ENCODE data around the gene DUSP19. TPM values are rescaled to one million over a fixed set of nuclear protein-coding genes. Genes with fewer than 3 reads are reported as not detected.
A peak's percentile ranks its signal among the peaks of the same experiment; 100 is the strongest.

The DUSP19 gene
- total and polyA plus RNA-seq, 2 experiments from 2014 or later = 2.0 to 2.7 TPM

DNA sequence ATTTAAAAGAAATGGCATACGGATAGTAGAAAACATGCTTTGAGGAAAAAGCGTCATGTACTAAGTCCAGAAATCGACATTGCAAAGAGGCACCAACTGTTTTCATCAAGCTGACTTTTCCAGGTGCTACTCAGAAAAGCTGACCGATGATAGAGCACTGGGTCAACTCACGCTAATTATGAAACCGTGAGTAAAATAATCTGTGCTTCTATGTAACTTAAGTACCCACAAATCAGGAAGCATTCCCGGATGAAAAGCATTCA, 45.3 kb downstream of the DUSP19 start:
- DNase-seq (ENCODE audit: low read depth in 1 of 2, low spot score in 1 of 2) = no peak
- TF ChIP-seq, protein P1, sequence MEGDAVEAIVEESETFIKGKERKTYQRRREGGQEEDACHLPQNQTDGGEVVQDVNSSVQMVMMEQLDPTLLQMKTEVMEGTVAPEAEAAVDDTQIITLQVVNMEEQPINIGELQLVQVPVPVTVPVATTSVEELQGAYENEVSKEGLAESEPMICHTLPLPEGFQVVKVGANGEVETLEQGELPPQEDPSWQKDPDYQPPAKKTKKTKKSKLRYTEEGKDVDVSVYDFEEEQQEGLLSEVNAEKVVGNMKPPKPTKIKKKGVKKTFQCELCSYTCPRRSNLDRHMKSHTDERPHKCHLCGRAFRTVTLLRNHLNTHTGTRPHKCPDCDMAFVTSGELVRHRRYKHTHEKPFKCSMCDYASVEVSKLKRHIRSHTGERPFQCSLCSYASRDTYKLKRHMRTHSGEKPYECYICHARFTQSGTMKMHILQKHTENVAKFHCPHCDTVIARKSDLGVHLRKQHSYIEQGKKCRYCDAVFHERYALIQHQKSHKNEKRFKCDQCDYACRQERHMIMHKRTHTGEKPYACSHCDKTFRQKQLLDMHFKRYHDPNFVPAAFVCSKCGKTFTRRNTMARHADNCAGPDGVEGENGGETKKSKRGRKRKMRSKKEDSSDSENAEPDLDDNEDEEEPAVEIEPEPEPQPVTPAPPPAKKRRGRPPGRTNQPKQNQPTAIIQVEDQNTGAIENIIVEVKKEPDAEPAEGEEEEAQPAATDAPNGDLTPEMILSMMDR (IDR thresholded peaks at IDR 0.05; ENCODE audit: low read depth, low read length) = no peak
- Histone ChIP-seq H3K4me3 (peak overlapping the region; percentile 63), H3K27ac (peak overlapping the region; percentile 91), H3K4me1 (ENCODE audit: low read depth) (peaks cover 3% of the 10 kb centered on the region), H3K27me3 (no peaks in the 10 kb centered on the region), H3K9me3 (ENCODE audit: low read depth) (no peaks in the 10 kb centered on the region), H3K36me3 (no peaks in the 10 kb centered on the region)

DNA sequence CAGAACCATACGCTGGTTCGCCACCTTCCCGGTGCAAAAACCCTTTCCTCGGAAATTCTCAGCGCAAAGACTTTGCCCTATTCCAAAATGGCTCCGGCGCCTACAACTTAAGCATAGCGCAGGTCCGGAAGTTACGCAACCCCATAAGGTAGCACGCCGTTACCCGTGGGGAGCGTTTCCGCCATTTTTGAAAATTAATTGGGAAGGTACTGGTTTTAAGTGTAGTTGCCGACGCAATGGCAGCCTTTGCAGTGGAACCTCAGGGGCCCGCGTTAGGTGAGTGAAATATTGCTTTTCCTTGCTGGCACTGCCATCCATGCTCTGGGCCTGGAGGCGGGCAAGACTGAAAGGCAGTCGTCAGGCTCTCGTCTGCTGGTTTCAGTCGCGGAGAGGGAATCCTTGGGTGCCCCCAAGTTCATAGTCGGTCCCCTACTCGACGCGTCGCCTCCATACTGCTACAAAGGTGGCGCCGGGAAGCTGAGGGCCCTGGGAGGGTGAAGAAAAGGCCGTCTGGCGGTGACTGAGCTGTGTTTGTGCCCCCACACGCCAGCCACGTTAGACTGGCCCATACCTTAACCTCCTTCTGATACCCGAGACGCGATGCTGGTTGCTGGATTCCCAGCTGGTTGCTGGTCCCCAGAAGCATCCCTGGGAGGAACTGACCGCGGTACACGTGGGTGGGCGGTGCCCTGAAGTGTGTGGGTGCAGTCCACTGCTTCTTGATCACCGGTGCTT, 45.8 kb downstream of the DUSP19 start, which contains the start of gene NUP35:
Gene NUP35 (plus strand): TSS at position 222 of the 735 bp plus-strand sequence. CDS start 15 bp downstream, at position 237.
- H3K36me3 ChIP-seq = no peaks in the 10 kb centered on the region
- H3K27ac ChIP-seq = peak within 1 kb of the TSS; percentile 91
- H3K27me3 ChIP-seq = no peaks in the 10 kb centered on the region
- peaks cover 3% of the 10 kb centered on the region for H3K4me1 ChIP-seq (ENCODE audit: low read depth)
- peak within 1 kb of the TSS; percentile 63 for H3K4me3 ChIP-seq
- peak; percentile 94 to 95 for DNase-seq (ENCODE audit: low read depth in 1 of 2, low spot score in 1 of 2)
- H3K9me3 ChIP-seq (ENCODE audit: low read depth) = no peaks in the 10 kb centered on the region
- TF ChIP-seq, protein P1 (IDR thresholded peaks at IDR 0.05; ENCODE audit: low read depth, low read length) = no peak

- peak overlapping the region; percentile 63 for H3K4me3 ChIP-seq
- no peaks in the 10 kb centered on the region for H3K9me3 ChIP-seq (ENCODE audit: low read depth)
- H3K36me3 ChIP-seq = no peaks in the 10 kb centered on the region
- H3K27me3 ChIP-seq = no peaks in the 10 kb centered on the region
- H3K4me1 ChIP-seq (ENCODE audit: low read depth) = peaks cover 3% of the 10 kb centered on the region
- no peak for DNase-seq (ENCODE audit: low read depth in 1 of 2, low spot score in 1 of 2)
- TF ChIP-seq, protein P1 (IDR thresholded peaks at IDR 0.05; ENCODE audit: low read depth, low read length) = no peak
- H3K27ac ChIP-seq = peak overlapping the region; percentile 91
These were observed 46.4 kb downstream of the DUSP19 start for GRCh38 chr2:183124957-183125255.

GRCh38 chr2:183125659-183126341, 47.3 kb downstream of the DUSP19 start:
- Histone ChIP-seq H3K36me3 (peaks cover 4% of the 10 kb centered on the region), H3K9me3 (ENCODE audit: low read depth) (no peaks in the 10 kb centered on the region), H3K27ac (no peak overlapping the region), H3K4me3 (peak overlapping the region; percentile 63), H3K27me3 (no peaks in the 10 kb centered on the region), H3K4me1 (ENCODE audit: low read depth) (peaks cover 3% of the 10 kb centered on the region)
- no peak for DNase-seq (ENCODE audit: low read depth in 1 of 2, low spot score in 1 of 2)
- TF ChIP-seq, protein P1 (IDR thresholded peaks at IDR 0.05; ENCODE audit: low read depth, low read length) = no peak

DNA sequence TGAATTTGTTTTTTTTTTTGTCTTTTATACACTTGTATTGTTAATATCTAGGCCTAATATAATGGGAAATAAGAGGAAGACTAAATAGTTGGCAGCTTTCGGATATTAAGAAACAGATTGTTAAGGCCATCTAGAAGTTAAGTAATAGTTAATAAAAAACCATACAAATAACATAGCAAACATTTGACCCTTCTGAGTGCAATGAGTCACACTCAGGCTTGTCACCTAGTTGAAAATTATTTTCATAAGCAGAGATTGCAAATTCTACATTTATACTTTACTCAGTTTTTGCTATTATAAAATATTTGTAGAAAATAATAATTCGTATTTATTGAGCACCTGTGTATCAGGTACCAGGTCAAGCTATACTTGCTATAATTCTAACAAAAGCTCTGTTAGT, 48.1 kb downstream of the DUSP19 start:
- DNase-seq (ENCODE audit: low read depth in 1 of 2, low spot score in 1 of 2) = no peak
- TF ChIP-seq, protein P1 (IDR thresholded peaks at IDR 0.05; ENCODE audit: low read depth, low read length) = no peak

More for the DNA sequence above, 48.1 kb downstream of the DUSP19 start:
- no peaks in the 10 kb centered on the region for H3K9me3 ChIP-seq (ENCODE audit: low read depth)
- H3K36me3 ChIP-seq = peaks cover 4% of the 10 kb centered on the region
- H3K4me1 ChIP-seq (ENCODE audit: low read depth) = peaks cover 3% of the 10 kb centered on the region
- H3K27ac ChIP-seq = no peak overlapping the region
- no peaks in the 10 kb centered on the region for H3K27me3 ChIP-seq
- no peak overlapping the region for H3K4me3 ChIP-seq
